Tibial nerve (tissue), 4 donors: ENCODE measurements around the gene TMEM260. TPM values are rescaled to one million over a fixed set of nuclear protein-coding genes. Genes with fewer than 3 reads are reported as not detected.
A peak's percentile ranks its signal among the peaks of the same experiment; 100 is the strongest.

Experiments
- DNase-seq, 2 donors: peaks; one replicate each; pipeline ENCODE4 v3.0.0-alpha.2; 2019; ENCODE audit warnings: low spot score in 2 of 2
- H3K27ac ChIP-seq, 4 donors: fragments of 200-600 bp; sonication (generic) in 3 of 4; one replicate each; pipeline ENCODE4 v1.5.1; 2017 to 2019; ENCODE audit warnings: mild to moderate bottlenecking in 1 of 4
- H3K27me3 ChIP-seq, 2 donors: fragments of 200-600 bp; sonication (generic) in 1 of 2; one replicate each; pipeline versions ENCODE4 v1.5.1 to v1.6.0; 2017 to 2019
- H3K36me3 ChIP-seq, 3 donors: fragments of 200-600 bp; sonication (generic); one replicate each; pipeline ENCODE4 v1.5.1; 2018 to 2019
- H3K4me1 ChIP-seq, 4 donors: fragments of 200-600 bp; sonication (generic) in 3 of 4; one replicate each; pipeline ENCODE4 v1.5.1; 2017 to 2019
- H3K4me3 ChIP-seq, 4 donors: fragments of 200-600 bp; sonication (generic) in 3 of 4; one replicate each; pipeline ENCODE4 v1.5.1; 2017 to 2019; ENCODE audit warnings: mild to moderate bottlenecking in 1 of 4, moderate library complexity in 1 of 4
- H3K9me3 ChIP-seq, 4 donors: fragments of 200-600 bp; sonication (generic) in 3 of 4; one replicate each; pipeline ENCODE4 v1.5.1; 2017 to 2019
- EP300 ChIP-seq, 2 donors: sonication (generic); formaldehyde crosslinking; IDR thresholded peaks; one replicate each; pipeline ENCODE4 v1.6.1; 2017; ENCODE audit warnings: antibody characterized with exemption in 2 of 2, mild to moderate bottlenecking in 1 of 2
- POLR2A ChIP-seq, 2 donors: fragments of 450-650 bp; IDR thresholded peaks; one replicate each; pipeline ENCODE4 v1.6.1; 2017; ENCODE audit warnings: antibody characterized with exemption in 2 of 2, mild to moderate bottlenecking in 2 of 2, moderate library complexity in 2 of 2
- WGBS, 2 donors: methylation state at CpG; one replicate each; pipeline ENCODE4 v1.1.5; 2018; 5-methylcytosine and 5-hydroxymethylcytosine counted together
- total RNA-seq, 4 donors: library from RNA; depleted of rRNA; stranded (reverse); fragments of >200 nt; gene quantifications; one replicate each; pipeline ENCODE4 v1.1.0, GENCODE V29; 2016
- TF ChIP-seq, protein P1 (sequence below), 5 experiments: fragments of 200-600 bp in 3 of 5; fragments of 450-650 bp in 2 of 5; sonication (generic) in 3 of 5; IDR thresholded peaks; one replicate each; pipeline ENCODE4 v1.5.1; 2016 to 2019; ENCODE audit warnings: antibody characterized with exemption in 5 of 5, mild to moderate bottlenecking in 3 of 5, moderate library complexity in 2 of 5

Gene TMEM260
- total RNA-seq, 4 donors from 2014 or later, result 32.1 to 42.1 (median 34.7) TPM

DNA sequence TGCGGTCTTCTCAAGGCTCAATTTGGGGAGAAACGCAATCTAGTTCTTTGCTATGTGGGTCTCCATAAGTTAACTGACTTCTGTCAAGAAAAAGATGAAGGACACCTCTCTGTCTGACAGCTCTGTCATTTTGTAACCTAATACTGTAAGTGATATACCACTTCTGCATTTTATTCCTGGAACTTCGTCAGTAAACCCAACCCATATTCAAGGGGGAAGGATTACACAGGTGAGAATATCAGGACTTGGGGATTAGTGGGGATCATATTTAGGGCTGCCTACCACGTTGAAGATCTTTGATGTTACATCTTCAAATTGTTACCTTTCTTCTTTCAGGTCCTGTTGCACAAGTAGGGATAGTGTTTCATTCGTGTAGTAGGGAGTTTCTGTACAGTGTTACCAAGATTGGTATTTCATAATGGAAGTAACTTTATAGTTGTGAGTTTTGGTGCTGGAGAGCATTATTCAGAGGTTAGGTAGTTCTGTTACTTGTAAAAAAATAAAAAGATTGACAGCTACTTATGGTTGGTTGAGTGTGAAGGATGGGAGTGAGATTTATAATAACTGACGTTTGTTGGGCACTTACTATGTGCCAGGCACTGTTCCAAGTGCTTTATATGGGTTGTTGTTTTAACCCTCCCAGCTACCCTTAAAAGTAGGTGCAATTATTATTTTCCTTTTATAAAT lies 1.6 kb downstream of the TMEM260 start:
- peaks cover 0 to 8% (median 0%) of the 10 kb centered on the region in 3 donors for H3K36me3 ChIP-seq
- 58 to 60% methylated on average over 6 of the region's 6 CpGs for WGBS, 2 donors
- peak overlapping the region in 3 of 4 donors; percentile 45 to 99 (median 97) for H3K4me3 ChIP-seq
- no peak for DNase-seq
- H3K4me1 ChIP-seq, result peaks cover 0 to 43% (median 16%) of the 10 kb centered on the region in 4 donors
- H3K27me3 ChIP-seq, result no peaks in the 10 kb centered on the region
- no peak overlapping the region for H3K27ac ChIP-seq
- H3K9me3 ChIP-seq, result no peaks in the 10 kb centered on the region
- no peak for TF ChIP-seq POLR2A (IDR thresholded peaks at IDR 0.05)
- TF ChIP-seq, protein P1, sequence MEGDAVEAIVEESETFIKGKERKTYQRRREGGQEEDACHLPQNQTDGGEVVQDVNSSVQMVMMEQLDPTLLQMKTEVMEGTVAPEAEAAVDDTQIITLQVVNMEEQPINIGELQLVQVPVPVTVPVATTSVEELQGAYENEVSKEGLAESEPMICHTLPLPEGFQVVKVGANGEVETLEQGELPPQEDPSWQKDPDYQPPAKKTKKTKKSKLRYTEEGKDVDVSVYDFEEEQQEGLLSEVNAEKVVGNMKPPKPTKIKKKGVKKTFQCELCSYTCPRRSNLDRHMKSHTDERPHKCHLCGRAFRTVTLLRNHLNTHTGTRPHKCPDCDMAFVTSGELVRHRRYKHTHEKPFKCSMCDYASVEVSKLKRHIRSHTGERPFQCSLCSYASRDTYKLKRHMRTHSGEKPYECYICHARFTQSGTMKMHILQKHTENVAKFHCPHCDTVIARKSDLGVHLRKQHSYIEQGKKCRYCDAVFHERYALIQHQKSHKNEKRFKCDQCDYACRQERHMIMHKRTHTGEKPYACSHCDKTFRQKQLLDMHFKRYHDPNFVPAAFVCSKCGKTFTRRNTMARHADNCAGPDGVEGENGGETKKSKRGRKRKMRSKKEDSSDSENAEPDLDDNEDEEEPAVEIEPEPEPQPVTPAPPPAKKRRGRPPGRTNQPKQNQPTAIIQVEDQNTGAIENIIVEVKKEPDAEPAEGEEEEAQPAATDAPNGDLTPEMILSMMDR (IDR thresholded peaks at IDR 0.05), result no peak
- TF ChIP-seq EP300 (IDR thresholded peaks at IDR 0.05), result no peak

DNA sequence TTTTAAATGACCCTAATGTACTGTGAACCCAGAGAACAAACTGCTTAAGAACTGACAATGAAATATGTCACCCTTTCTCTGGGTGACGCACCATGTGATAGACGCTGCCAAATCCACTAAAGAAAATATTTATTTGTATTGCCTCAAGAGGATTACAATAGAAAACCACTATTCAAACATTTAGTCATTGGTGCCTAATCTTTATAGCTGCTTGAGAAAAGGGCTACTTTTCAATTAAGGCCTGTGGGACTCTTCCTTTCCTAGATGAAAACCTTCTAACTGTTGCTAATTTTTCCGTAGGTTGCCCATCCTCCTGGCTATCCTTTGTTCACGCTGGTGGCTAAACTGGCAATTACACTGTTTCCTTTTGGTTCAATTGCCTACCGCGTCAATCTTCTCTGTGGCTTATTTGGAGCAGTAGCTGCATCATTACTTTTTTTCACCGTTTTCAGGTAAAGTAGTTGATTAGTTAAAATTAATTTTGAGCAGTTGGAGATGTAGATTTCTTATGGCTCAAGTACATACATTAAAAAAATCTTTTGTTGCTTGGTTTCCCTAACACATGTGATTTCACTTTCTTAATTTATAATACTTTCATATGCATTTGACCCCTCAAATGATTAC lies 6.0 kb downstream of the TMEM260 start:
- Histone ChIP-seq H3K4me1 (peaks cover 0 to 39% (median 15%) of the 10 kb centered on the region in 4 donors), H3K27me3 (no peaks in the 10 kb centered on the region), H3K4me3 (no peak overlapping the region), H3K27ac (no peak overlapping the region), H3K9me3 (no peaks in the 10 kb centered on the region), H3K36me3 (peaks cover 0 to 27% (median 0%) of the 10 kb centered on the region in 3 donors)
- WGBS, 2 donors, result 74 to 77% methylated on average over 7 of the region's 7 CpGs
- TF ChIP-seq POLR2A (IDR thresholded peaks at IDR 0.05) (no peak), EP300 (IDR thresholded peaks at IDR 0.05) (no peak)
- TF ChIP-seq, protein P1 (IDR thresholded peaks at IDR 0.05), result no peak
- DNase-seq, result no peak

DNA sequence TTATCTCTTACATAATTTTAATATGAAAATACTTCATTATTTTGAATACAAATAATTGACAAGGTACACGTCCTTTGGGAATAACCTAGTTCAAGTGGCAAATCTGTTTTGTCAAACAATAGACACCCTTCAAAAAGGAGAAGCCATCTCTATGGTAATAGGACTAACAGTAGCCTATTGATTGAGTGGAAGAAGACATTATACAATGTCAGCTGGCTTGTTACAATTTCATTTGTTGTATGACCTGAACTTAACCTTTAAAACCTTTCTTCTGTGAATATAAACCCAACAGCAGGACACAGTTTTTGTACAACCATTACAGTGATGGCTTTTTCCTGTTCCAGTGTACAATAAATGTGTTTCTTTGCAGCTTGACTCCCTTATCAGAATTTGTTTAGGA lies 8.1 kb downstream of the TMEM260 start:
- H3K27me3 ChIP-seq, result no peaks in the 10 kb centered on the region
- H3K36me3 ChIP-seq, result peaks cover 0 to 39% (median 0%) of the 10 kb centered on the region in 3 donors
- H3K4me3 ChIP-seq, result no peak overlapping the region
- H3K27ac ChIP-seq, result no peak overlapping the region
- H3K4me1 ChIP-seq, result peaks cover 0 to 17% (median 0%) of the 10 kb centered on the region in 4 donors
- no peak for TF ChIP-seq POLR2A (IDR thresholded peaks at IDR 0.05)
- TF ChIP-seq, protein P1 (IDR thresholded peaks at IDR 0.05), result no peak
- H3K9me3 ChIP-seq, result no peaks in the 10 kb centered on the region
- DNase-seq, result no peak
- 48 to 57% methylated on average over 1 of the region's 1 CpG for WGBS, 2 donors

DNA sequence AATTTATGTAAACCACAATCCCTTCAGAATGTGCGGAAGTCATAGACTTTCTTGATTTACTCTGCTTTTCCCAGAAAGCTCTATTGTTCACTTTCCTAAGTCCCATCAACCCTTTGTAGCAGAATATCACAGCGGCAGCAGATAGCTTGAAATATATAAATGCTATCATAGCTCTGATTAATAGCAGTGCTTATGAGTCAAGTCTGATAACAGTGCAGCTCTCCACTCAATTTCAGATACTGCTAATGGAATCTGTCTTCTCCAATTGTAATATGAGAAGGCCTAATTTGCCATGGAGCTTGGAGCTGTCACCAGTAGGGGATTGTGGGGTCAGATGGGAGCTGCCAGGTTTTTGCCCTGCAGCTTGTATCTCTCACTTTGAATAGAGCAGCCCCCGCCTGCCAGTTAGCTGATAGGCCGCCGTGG lies 10.9 kb downstream of the TMEM260 start:
- no peak for TF ChIP-seq EP300 (IDR thresholded peaks at IDR 0.05)
- TF ChIP-seq, protein P1 (IDR thresholded peaks at IDR 0.05), result no peak
- 76 to 82% methylated on average over 5 of the region's 5 CpGs for WGBS, 2 donors
- no peaks in the 10 kb centered on the region for H3K27me3 ChIP-seq
- H3K9me3 ChIP-seq, result no peaks in the 10 kb centered on the region
- H3K36me3 ChIP-seq, result peaks cover 0 to 45% (median 0%) of the 10 kb centered on the region in 3 donors
- H3K4me3 ChIP-seq, result no peak overlapping the region
- no peak overlapping the region for H3K27ac ChIP-seq
- H3K4me1 ChIP-seq, result no peaks in the 10 kb centered on the region
- DNase-seq, result no peak
